ENCODE data around the gene SPATA6.
"Not testable (repeated sequence)": the region's sequence is repeated elsewhere in the genome, so short reads cannot be mapped to it uniquely, and the experiment has no call there.

The SPATA6 gene

DNA sequence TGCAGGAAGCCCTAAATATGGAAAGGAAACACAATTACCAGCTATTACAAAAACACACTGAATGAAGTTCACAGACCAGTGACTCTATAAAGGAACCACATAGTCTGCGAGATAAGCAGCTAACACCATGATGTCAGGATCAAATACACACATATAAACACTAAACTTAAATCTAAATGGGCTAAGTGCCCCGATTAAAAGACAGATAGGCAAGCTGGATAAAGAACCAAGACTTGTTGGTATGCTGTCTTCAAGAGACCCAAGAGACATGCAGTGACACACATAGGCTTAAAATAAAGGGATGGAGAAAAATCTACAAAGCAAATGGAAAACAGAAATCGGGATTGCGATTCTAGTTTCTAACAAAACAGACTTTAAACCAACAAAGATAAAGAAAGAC, 127.6 kb downstream of the SPATA6 start:
- DNase-seq (ENCODE audit: low read depth) = no peak
- no peak overlapping the region for H3K4me3 ChIP-seq (replicated peaks; ENCODE audit: low read depth, low read length)
- TF ChIP-seq, protein P1, sequence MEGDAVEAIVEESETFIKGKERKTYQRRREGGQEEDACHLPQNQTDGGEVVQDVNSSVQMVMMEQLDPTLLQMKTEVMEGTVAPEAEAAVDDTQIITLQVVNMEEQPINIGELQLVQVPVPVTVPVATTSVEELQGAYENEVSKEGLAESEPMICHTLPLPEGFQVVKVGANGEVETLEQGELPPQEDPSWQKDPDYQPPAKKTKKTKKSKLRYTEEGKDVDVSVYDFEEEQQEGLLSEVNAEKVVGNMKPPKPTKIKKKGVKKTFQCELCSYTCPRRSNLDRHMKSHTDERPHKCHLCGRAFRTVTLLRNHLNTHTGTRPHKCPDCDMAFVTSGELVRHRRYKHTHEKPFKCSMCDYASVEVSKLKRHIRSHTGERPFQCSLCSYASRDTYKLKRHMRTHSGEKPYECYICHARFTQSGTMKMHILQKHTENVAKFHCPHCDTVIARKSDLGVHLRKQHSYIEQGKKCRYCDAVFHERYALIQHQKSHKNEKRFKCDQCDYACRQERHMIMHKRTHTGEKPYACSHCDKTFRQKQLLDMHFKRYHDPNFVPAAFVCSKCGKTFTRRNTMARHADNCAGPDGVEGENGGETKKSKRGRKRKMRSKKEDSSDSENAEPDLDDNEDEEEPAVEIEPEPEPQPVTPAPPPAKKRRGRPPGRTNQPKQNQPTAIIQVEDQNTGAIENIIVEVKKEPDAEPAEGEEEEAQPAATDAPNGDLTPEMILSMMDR (IDR thresholded peaks at IDR 0.05; ENCODE audit: low read length, missing control alignments) = no peak

DNA sequence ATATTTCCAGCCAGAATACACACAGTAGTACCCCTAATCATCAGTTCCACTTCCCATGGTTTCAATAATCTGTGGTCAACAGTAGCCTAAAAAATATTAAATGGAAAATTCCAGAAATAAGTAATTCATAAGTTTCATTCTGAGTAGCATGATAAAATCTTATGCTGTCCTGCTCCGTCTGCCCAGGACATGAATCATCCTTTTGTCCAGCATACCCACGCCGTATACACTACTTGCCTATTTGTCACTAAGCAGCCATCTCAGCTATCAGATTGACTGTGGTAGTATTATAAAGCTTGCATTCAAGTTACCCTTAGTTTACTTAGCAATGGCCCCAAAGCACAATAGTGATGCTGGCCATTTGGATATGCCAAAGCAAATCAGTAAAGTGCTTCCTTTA, 130.8 kb downstream of the SPATA6 start:
- peak; percentile 56 for DNase-seq (ENCODE audit: low read depth)
- H3K4me3 ChIP-seq (replicated peaks; ENCODE audit: low read depth, low read length) = no peak overlapping the region
- TF ChIP-seq, protein P1 (IDR thresholded peaks at IDR 0.05; ENCODE audit: low read length, missing control alignments) = no peak

DNA sequence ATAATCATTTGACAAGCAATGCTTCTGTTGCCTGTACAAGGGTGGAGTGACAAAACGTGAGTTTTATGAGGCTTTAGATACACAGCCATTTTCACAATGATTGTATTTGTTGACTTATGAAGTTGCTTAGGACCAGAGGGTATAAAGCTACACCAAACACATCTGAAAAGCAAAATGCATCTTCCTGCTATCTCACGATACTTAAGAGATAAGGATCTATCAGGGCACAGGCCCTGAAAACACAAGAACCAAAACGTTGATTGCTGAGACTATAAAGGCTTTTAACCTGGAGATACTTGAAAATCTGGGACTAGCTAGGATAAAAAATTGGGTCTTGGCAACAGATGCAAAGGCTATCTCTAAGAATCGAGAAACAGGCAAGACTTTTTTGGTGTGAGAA, 133.7 kb downstream of the SPATA6 start:
- no peak overlapping the region for H3K4me3 ChIP-seq (replicated peaks; ENCODE audit: low read depth, low read length)
- no peak for DNase-seq (ENCODE audit: low read depth)
- TF ChIP-seq, protein P1 (IDR thresholded peaks at IDR 0.05; ENCODE audit: low read length, missing control alignments) = no peak

DNA sequence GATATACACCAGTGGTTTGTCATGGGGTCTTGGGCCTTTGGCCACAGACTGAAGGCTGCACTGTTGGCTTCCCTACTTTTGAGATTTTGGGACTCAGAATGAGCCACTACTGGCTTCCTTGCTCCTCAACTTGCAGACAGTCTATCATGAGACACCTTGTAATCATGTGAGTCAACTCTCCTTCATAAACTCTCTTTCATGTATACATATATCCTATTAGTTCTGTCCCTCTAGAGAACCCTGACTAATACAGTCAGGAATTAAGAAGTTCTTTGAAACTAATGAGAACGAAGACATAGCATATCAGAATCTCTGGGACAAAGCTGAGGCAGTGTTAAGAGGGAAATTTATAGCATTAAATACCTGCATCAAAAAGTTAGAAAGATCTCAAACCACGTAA, 138.7 kb downstream of the SPATA6 start:
- no peak for DNase-seq (ENCODE audit: low read depth)
- H3K4me3 ChIP-seq (replicated peaks; ENCODE audit: low read depth, low read length) = no peak overlapping the region
- TF ChIP-seq, protein P1 (IDR thresholded peaks at IDR 0.05; ENCODE audit: low read length, missing control alignments) = no peak

DNA sequence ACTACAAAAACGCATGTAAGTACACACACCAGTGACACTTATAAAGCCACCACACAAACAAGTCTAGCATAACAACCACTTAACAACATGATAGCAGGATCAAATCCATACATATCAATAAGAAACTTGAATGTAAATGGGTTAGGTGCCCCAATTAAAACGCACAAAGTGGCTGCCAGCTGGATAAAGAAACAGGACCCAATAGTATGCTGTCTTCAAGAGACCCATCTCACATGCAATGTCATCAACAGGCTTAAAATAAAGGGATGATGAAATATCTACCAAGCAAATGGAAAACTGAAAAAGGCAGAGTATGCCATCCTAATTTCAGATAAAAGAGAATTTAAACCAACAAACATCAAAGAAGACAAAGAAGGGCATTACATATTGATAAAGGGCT, 139.9 kb downstream of the SPATA6 start:
- TF ChIP-seq, protein P1 (IDR thresholded peaks at IDR 0.05; ENCODE audit: low read length, missing control alignments) = no peak
- H3K4me3 ChIP-seq (replicated peaks; ENCODE audit: low read depth, low read length) = no peak overlapping the region
- no peak for DNase-seq (ENCODE audit: low read depth)

DNA sequence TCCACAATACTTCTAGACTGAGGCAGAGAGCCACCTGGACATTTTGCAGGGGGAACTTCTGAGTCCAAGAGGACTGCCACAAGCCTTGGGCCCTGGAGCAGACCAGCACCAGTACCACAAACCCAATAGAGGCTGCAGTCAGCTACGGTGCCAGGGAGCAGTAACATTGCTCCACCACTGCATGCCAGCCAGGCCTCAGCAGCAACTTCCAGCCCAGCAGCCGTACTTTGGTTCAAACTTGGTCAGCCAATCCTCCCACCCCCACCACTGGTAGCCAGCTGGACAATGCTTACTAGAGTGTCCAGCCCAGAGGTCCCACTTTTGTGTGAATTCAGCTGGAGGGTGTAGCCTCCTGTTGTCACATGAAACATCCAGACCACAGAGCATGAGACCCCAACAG, 142.1 kb downstream of the SPATA6 start:
- TF ChIP-seq, protein P1 (IDR thresholded peaks at IDR 0.05; ENCODE audit: low read length, missing control alignments) = no peak

DNA sequence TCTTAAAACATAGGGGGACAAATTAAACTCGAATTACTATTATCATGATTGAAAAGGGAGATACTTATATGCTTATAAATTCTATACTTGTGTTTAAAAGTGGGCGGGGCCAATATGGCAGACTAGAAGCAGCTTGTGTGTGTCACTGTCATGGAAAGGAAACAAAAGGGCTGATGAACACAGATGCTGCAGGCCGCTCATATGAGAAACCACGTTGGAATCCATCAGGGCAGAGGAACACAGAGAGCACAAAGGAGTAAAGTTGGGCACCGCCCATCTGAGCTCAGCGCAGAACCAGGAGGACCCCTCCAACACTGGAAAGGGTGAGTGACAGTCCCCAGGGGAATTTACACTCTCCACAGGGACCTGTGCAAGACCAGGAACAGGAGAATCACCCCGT, 142.5 kb downstream of the SPATA6 start:
- DNase-seq (ENCODE audit: low read depth) = peak; percentile 75
- no peak overlapping the region for H3K4me3 ChIP-seq (replicated peaks; ENCODE audit: low read depth, low read length)
- TF ChIP-seq, protein P1 (IDR thresholded peaks at IDR 0.05; ENCODE audit: low read length, missing control alignments) = no peak

More for the DNA sequence above, 142.1 kb downstream of the SPATA6 start:
- no peak for DNase-seq (ENCODE audit: low read depth)
- no peak overlapping the region for H3K4me3 ChIP-seq (replicated peaks; ENCODE audit: low read depth, low read length)

DNA sequence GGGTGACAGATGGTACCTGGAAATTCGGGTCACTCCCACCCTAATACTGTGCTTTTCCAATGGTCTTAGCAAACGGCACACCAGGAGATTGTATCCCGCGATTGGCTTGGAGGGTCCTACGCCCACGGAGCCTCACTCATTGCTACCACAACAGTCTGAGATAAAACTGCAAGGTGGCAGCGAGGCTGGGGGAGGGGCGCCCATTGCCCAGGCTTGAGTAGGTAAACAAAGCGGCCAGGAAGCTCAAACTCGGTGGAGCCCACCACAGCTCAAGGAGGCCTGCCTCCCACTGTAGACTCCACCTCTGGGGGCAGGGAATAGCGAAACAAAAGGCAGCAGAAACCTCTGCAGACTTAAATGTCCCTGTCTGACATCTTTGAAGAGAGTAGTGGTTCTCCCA, 160.2 kb downstream of the SPATA6 start:
- not testable (repeated sequence) for H3K4me3 ChIP-seq (replicated peaks; ENCODE audit: low read depth, low read length); DNase-seq (ENCODE audit: low read depth)
